ENCODE results near the gene PROM1.

- TF ChIP-seq CTCF (conservative IDR thresholded peaks at IDR 0.05 in 1 of 2, IDR thresholded peaks at IDR 0.05 in 1 of 2; ENCODE audit: low read depth in 1 of 2, low read length in 2 of 2) (no peak), EZH2 (IDR thresholded peaks at IDR 0.05; ENCODE audit: low read length, missing control alignments) (no peak)
These were observed 61.8 kb downstream of the PROM1 start for GRCh38 chr4:16021804-16022560.

All from fibroblast of lung (primary cell).